GM04503 (cell line): ENCODE results near the gene HMCN2.

ENCODE experiments used
- DNase-seq: peaks from one replicate; pipeline ENCODE4 v3.0.0-alpha.2; 2012; ENCODE audit warnings: low read depth

Gene HMCN2

DNA sequence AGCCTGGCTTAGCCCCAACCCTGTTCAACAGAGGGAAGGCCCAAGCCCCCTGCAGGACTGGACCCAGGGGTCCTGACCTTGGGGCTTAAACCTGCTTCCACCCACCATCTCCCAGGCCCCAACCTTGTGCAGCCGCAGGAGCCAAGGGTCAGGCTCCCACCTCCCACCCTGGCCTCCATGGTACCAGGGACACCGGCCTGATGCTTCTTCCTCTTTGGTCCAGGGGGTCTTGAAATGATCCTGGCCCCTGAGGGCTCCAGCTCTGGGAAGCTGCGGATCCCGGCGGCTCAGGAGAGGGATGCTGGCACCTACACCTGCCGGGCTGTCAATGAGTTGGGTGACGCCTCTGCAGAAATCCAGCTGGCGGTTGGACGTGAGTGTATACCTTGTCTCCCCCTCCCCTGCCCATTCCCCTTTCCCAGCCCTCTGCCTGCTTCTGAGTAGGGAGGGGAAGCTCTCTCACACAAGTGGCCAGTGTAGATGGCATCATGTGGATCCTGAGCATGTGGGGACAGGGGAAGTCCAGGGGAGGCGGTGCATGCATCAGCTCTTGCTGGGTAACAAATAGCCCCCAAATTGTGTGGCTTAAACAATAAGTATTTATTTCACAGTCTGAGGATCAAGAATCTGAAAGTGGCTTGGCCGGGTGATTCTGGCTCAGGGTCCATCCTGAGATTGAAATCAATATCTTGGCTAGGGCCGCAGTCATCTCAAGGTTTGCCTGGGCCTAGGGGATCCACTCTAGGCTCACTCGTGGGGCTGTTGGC is 44.3 kb downstream of the HMCN2 start:
- no peak for DNase-seq

- DNase-seq = no peak
Measured at GRCh38 chr9:130310456-130310855, 44.9 kb downstream of the HMCN2 start.

GRCh38 chr9:130311003-130311402 is 45.4 kb downstream of the HMCN2 start:
- no peak for DNase-seq

DNA sequence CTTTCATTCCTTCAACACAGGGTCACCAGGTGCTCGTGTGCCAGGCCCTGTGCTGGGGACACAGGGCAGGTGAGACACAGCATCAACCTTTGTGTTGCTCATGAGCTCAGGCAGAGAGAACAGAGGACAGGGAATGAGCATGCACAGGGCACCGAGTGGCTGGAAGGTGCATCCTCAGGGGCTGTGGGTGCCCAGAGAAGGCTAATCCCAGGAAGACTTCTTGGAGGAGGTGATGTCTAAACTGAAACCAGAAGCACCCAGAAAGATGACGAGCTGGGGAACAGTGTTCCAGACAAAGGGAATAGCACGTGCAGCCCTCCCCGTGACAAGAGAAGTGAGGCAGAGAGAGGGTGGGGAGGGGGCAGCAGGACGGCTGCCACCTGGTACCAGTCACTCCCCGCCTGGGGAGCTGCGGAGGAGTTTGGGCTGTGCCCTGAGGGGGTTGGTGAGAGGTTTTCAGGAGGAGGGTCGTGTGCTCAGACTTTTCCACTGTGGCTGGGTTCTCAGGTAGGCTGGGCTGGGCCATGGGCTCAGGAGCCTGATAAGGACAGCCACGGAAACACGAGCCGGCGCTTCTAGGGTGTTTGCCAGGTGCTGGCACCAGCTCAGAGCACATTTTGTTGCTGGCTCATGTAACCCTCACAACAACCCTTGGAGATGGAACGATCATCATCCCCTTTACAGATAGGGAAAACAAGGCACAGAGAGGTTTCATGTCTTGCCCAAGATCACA is 46.0 kb downstream of the HMCN2 start:
- no peak for DNase-seq

DNA sequence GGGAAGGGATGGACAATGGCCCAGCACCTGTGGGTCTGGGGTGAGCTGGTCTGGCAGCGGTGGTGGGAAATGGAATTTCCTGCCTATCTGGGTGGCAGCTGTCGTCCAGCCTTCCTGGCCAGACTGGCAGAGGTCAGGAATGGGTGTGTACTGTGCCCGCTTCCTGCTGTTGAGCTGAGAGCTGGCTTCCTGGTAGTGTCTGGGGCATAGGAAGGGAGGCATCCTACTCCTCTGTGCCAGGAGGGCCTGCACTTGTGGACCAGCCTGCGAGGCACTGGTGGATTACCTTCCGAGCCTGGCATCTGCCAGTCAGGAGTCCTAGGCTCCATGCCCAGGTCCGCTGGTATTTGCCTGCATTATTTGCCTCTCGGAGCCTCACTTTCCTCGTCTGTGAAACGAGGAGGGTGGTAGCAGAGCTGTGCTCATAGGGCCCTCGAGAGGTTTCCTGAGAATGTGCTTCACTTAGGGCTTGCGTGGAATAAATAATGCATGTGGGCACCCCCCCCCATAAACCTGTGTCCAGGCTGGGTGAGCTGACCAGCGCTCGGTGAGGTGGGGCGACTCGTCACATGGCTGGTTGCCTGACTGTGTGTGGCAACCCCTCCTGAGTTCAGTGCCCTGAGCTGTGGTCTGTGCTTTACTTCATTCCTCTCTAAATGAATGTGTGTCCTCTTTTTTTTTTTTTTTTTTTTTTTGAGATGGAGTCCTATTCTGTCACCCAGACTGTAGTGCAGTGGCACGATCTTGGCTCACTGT is 47.7 kb downstream of the HMCN2 start:
- DNase-seq = no peak

- no peak for DNase-seq
Measured at GRCh38 chr9:130315446-130316226, 50.1 kb downstream of the HMCN2 start.

GRCh38 chr9:130316430-130316829 is 50.9 kb downstream of the HMCN2 start:
- DNase-seq = no peak

GRCh38 chr9:130319300-130319699 is 53.7 kb downstream of the HMCN2 start:
- DNase-seq = no peak

- DNase-seq = no peak
Measured at GRCh38 chr9:130319944-130320712, 54.6 kb downstream of the HMCN2 start.

- no peak for DNase-seq
Measured at GRCh38 chr9:130320723-130321481, 55.3 kb downstream of the HMCN2 start.

- DNase-seq = no peak
Measured at GRCh38 chr9:130321539-130321938, 56.0 kb downstream of the HMCN2 start.

DNA sequence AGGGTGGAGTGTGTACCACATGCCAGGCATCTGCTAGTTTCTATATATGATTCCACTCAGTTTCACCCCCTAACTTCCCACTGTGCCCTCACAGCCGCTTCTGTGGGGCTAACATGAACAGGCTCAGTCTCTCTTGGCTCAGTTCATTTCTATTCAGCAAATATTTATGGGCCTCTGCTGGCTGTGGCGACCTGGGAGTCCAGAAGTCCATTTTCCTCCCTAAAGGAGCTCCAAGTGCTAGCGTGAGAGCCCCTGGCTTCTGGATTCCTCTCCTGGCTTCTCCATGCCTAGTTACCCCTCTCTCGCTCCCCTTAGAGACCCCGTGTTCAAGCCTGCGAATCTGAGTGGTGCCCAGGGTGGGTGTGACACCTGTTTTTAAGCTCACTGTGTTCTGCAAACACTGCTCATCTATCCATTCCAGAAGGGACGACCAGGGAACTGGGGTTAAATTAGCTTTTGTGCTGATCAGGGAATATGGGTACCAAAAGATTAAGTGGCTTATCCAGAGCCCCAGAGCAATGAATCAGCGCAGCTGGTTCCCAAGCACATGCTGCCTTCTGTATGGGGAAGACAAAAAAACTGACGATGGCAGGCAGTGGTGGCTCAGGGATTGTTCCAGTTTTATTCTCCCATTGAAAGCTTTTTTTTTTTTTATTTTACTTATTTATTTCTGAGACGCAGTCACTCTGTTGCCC is 57.6 kb downstream of the HMCN2 start:
- no peak for DNase-seq

DNA sequence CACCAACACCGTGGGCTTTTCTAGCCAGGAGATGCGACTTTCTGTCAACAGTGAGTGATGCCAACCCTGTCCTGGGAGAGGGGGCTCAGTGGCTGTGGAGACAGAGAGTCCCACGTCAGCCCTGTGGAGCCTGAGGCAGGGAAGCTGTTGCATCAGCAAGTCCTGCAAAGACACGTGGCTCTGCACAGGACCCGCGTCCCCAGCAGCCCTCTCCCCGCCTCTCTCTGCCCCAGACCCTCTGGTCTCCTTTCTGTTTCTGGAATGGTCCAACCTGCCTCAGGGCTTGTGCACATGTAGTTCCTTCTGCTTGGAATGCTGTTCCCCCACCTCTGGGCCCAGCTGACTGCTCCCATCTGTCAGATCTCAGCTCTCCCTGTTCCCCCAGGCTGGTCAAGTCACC is 60.4 kb downstream of the HMCN2 start:
- no peak for DNase-seq

DNA sequence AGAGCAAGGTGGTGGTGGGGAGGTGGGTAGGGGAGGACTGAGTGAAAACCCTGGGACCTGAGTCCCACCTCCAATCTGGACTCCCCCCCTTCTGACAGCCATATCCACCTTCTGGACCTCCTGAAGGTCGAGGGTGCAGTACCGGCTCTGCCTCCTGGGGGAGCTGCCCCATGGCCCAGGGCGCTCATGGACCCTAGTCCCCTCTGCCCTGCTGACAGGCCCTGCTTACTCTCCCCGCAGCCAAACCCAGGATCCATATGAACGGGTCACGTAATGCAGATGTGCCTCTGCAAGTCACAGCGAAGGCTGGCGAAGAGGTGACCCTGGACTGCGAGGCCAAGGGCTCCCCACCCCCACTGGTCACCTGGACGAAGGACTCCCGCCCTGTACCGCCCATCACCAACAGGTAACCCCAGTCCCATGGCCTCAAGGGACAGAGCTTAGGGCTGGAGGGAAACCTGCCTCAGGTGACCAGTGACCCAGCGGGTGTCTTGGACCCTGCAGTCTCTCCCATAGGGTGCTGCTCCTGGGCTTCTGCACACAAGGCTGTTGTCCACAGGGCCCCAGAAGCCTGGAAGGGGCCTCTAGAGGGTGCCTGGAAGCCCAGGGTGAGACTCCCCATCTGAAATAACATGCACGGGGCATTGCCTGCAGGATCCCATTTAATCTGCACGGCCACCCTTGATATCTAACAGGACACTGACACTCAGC is 61.7 kb downstream of the HMCN2 start:
- no peak for DNase-seq

DNA sequence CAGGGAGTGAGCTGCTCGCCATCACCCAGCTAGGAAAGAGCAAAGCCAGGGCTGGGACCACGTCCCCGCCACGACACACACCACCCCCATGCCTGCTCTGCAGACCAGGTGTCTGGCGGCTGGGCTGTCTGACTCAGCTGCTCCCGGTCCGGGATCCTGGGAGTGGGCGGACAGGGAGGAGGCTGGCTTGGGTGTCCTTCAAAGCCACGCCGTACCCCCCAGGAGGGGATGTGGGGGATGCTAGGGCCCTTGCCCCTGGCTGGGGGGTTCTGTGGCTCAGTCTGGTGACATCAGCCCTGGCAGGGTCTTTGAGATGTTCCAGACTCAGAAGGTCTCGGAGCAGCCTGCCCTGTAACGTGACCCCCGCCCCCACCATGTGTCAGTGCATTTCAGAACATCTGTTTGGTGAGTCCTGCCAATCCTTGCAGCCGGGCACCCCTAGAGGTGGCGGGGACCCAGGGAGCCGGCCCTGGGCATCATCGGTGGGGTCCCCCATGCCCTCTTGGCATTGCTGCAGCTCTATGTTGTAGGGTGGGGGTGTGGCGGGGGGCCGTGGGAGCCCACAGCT is 62.3 kb downstream of the HMCN2 start:
- no peak for DNase-seq

GRCh38 chr9:130328349-130328801 is 62.8 kb downstream of the HMCN2 start:
- no peak for DNase-seq

DNA sequence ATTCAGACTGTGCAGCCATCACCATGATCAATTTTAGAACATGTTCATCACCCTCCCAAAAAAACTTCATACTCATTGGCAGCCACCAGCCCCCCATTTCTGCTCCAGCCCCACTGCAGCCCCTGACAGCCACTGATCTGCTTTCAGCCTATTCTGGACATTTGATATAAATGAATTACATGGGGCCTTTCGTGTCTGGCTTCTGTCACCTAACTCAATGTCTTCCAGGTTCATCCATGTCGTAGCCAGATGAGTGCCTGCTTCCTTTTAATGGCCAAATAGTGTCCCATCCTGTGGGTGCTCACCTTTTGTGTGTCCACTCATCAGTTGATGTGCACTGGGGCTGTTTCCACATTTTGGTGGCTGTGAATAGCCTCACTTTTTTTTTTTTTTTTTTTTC is 63.5 kb downstream of the HMCN2 start:
- no peak for DNase-seq

DNA sequence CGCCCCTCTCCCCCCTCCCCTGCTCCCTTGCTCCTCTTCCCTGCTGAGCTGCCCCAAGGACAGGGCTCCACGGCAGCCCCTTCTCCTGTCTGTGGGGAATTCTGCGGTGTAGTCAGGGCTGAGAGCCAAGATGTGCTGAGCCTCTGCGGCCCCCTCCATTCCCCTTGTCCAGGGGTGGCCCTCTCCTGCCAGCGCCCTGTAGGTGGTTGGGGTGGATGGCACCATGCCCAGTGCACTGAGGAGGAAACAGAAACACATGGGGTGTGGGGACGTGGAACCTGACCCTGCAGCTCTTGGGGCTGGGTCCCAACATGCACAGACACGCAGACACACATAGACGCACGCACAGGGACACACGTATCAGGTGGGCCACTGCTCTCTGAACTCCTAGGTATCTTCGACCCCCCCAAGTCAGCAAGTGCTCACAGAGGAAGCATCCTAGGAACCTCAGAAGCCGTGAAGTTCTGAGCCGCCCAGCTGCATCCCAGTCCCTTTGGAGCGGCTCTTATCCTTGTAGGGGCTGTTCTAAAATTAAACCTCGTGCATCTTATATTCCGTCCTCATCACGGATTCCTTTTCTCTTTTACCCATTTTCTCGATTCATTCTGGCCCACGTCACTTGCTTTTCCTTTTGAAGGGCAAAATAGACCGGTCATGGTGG is 64.8 kb downstream of the HMCN2 start:
- DNase-seq = no peak
